Endodermal cell (in vitro differentiated cells): Measurements from ENCODE around the gene SDK1. TPM values are rescaled to one million over a fixed set of nuclear protein-coding genes. Genes with fewer than 3 reads are reported as not detected.

Experiments
- DNase-seq: peaks from one replicate; pipeline ENCODE4 v3.0.0-alpha.2; 2017
- H3K27ac ChIP-seq: 2 replicates; pipeline ENCODE4 v1.5.1; 2013; ENCODE audit warnings: mild to moderate bottlenecking, low read depth, low read length, moderate library complexity
- H3K27me3 ChIP-seq: 2 replicates; pipeline ENCODE4 v1.6.1; 2013; ENCODE audit warnings: mild to moderate bottlenecking, low read length, moderate library complexity; ENCODE audit not compliant: insufficient read depth, control insufficient read depth, poor library complexity, severe bottlenecking
- H3K36me3 ChIP-seq: 2 replicates; pipeline ENCODE4 v1.7.0; 2013; ENCODE audit warnings: mild to moderate bottlenecking, low read length, moderate library complexity; ENCODE audit not compliant: control insufficient read depth, insufficient read depth
- H3K4me1 ChIP-seq: one replicate; pipeline ENCODE4 v1.7.0; 2013; ENCODE audit warnings: low read length; ENCODE audit not compliant: control insufficient read depth, insufficient read depth
- H3K4me3 ChIP-seq: 2 replicates; pipeline ENCODE4 v1.5.1; 2013; ENCODE audit warnings: mild to moderate bottlenecking, low read length, moderate library complexity
- H3K9ac ChIP-seq: 2 replicates; pipeline ENCODE4 v1.6.1; 2013; ENCODE audit warnings: mild to moderate bottlenecking, low read length, moderate library complexity; ENCODE audit not compliant: poor library complexity, severe bottlenecking; ENCODE audit errors: extremely low read depth
- H3K9me3 ChIP-seq: 2 replicates; pipeline ENCODE4 v1.6.1; 2013; ENCODE audit warnings: mild to moderate bottlenecking, low read length, moderate library complexity; ENCODE audit not compliant: control insufficient read depth
- H3K27ac Mint-ChIP-seq: 2 replicates; pipeline ENCODE4 v1.8.0; 2020; ENCODE audit warnings: mixed read lengths
- H3K27me3 Mint-ChIP-seq: 2 replicates; pipeline ENCODE4 v1.8.0; 2021; ENCODE audit warnings: mild to moderate bottlenecking, mixed read lengths; ENCODE audit not compliant: insufficient read depth
- H3K36me3 Mint-ChIP-seq: 2 replicates; pipeline ENCODE4 v1.8.0; 2020; ENCODE audit warnings: low read depth, mixed read lengths
- H3K4me1 Mint-ChIP-seq: 2 replicates; pipeline ENCODE4 v1.8.0; 2020; ENCODE audit warnings: mixed read lengths
- H3K4me3 Mint-ChIP-seq: 2 replicates; pipeline ENCODE4 v1.8.0; 2020; ENCODE audit warnings: mild to moderate bottlenecking, moderate library complexity, mixed read lengths
- H3K9me3 Mint-ChIP-seq: 2 replicates; pipeline ENCODE4 v1.8.0; 2020; ENCODE audit warnings: mild to moderate bottlenecking, mixed read lengths
- CTCF ChIP-seq: fragments of 200-600 bp; sonication (generic); conservative IDR thresholded peaks from 2 replicates; pipeline ENCODE4 v1.5.0; 2021; ENCODE audit warnings: antibody characterized with exemption, mild to moderate bottlenecking
- WGBS, 2 experiments: methylation state at CpG; one replicate each; pipeline versions ENCODE4 v1.1.5 to v1.1.7; 2013; ENCODE audit warnings: missing lambda C conversion rate in 2 of 2, mixed read lengths in 1 of 2; ENCODE audit not compliant: insufficient coverage in 1 of 2, insufficient read length in 1 of 2; 5-methylcytosine and 5-hydroxymethylcytosine counted together
- total RNA-seq, 2 donors: library from RNA; stranded (reverse); fragmentation: NEBNext Ultra II Directional in 1 of 2; extraction: Animal tissue kit (Norgen Biotek cat#: 25700) in 1 of 2; gene quantifications; 2 replicates in 1 of 2; 3 replicates in 1 of 2; pipeline ENCODE4 v1.2.1, GENCODE V29; 2021

The SDK1 gene
- total RNA-seq, 2 donors from 2014 or later, result 22.7 to 23.1 TPM

- Mint-ChIP-seq H3K4me3 (no peak overlapping the region), H3K9me3 (no peaks in the 10 kb centered on the region), H3K27me3 (no peaks in the 10 kb centered on the region), H3K27ac (no peak overlapping the region), H3K4me1 (peaks cover 9% of the 10 kb centered on the region), H3K36me3 (no peaks in the 10 kb centered on the region)
- Histone ChIP-seq H3K4me1 (no peaks in the 10 kb centered on the region), H3K4me3 (no peak overlapping the region), H3K9ac (no peak overlapping the region), H3K27me3 (no peaks in the 10 kb centered on the region), H3K27ac (no peak overlapping the region), H3K36me3 (no peaks in the 10 kb centered on the region), H3K9me3 (no peaks in the 10 kb centered on the region)
- TF ChIP-seq CTCF, result no peak
- DNase-seq, result no peak
- 83 to 96% methylated on average over 1 to 2 of the region's 2 CpGs for WGBS, 2 experiments
These were observed 135.1 kb downstream of the SDK1 start for GRCh38 chr7:3436112-3436511.

- no peaks in the 10 kb centered on the region for H3K4me1 ChIP-seq
- H3K27me3 ChIP-seq, result no peaks in the 10 kb centered on the region
- H3K9ac ChIP-seq, result no peak overlapping the region
- Mint-ChIP-seq H3K27me3 (no peaks in the 10 kb centered on the region), H3K36me3 (no peaks in the 10 kb centered on the region), H3K4me3 (no peak overlapping the region), H3K4me1 (peaks cover 8% of the 10 kb centered on the region), H3K9me3 (no peaks in the 10 kb centered on the region), H3K27ac (no peak overlapping the region)
- no peaks in the 10 kb centered on the region for H3K9me3 ChIP-seq
- no peaks in the 10 kb centered on the region for H3K36me3 ChIP-seq
- WGBS, 2 experiments, result 91 to 100% methylated on average over 1 to 4 of the region's 5 CpGs
- DNase-seq, result no peak
- TF ChIP-seq CTCF, result no peak
- H3K4me3 ChIP-seq, result no peak overlapping the region
- H3K27ac ChIP-seq, result no peak overlapping the region
These were observed 135.7 kb downstream of the SDK1 start for GRCh38 chr7:3436746-3437145.

- Histone ChIP-seq H3K36me3 (no peaks in the 10 kb centered on the region), H3K4me1 (no peaks in the 10 kb centered on the region), H3K27ac (no peak overlapping the region), H3K9me3 (no peaks in the 10 kb centered on the region), H3K4me3 (no peak overlapping the region), H3K27me3 (no peaks in the 10 kb centered on the region), H3K9ac (no peak overlapping the region)
- Mint-ChIP-seq H3K4me3 (no peak overlapping the region), H3K27me3 (no peaks in the 10 kb centered on the region), H3K9me3 (no peaks in the 10 kb centered on the region), H3K4me1 (peaks cover 8% of the 10 kb centered on the region), H3K27ac (no peak overlapping the region), H3K36me3 (no peaks in the 10 kb centered on the region)
- WGBS, 2 experiments, result 93 to 95% methylated on average over 4 to 6 of the region's 6 CpGs
- TF ChIP-seq CTCF, result no peak
- no peak for DNase-seq
These were observed 136.4 kb downstream of the SDK1 start for GRCh38 chr7:3437467-3437866.
